ENCODE measurements around the gene STAC2.

STAC2 gene

DNA sequence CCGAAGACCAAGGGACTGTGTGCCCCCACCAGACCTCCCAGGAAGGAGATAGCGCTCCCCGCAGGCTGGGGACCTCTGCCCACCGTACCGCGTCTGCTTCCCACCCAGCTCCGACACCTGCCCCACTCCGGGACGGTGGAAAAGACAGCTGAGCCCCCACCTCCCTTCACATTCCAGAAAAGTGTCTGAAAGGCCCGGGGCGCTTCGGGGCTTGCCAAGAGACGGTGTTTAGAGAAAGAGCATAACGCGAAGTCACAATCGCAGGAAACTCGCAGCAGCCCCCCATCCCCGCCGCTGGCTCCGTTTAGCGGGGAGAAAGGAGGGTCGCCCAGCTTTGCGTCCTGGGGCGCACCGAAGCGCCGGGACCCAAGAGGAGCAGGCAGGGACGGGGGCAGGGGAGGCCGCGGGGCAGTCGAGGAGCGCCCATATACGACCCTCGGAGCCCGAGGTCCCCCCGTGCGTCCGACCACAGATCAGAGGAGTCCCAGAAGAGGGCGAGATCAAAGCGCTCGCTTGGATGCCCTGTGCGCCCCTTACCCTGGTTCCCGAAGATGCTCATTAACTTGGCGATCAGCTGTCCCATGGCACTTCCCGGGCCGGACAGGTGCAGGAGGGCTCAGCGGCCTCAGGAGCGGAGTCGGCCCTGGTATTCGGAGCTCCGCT, 60.4 kb downstream of the STAC2 start:
- no peak for TF ChIP-seq POLR2A (IDR thresholded peaks at IDR 0.05; ENCODE audit: low read depth, low read length)
- FAIRE-seq, result no peak

DNA sequence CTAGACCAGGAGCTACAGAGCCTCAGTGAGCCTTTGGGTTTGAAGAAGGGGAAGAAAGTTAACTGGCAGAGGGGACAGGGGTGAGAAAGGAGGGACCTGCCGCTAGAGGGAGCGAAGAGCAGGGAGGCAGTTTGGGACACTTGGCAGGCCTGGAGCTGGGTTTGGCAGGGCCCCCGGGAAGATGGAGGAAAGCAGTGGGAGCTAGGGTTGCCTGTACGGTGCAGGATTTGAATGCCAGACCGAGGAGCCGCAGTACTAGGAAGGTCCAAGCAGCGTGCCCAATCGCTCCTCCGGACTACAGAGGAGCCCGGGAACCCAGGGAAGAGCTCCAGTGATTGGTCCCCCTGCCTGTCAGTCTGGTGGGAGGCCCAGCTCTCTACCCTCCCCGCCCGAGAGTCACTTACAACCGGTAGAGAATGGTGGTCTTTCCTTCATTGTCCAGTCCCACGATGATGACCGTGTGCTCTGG, 61.0 kb downstream of the STAC2 start:
- DNase-seq (ENCODE audit: insufficient read length, low spot score) (peak; percentile 86), FAIRE-seq (no peak)
- no peak for TF ChIP-seq POLR2A (IDR thresholded peaks at IDR 0.05; ENCODE audit: low read depth, low read length)

More for the DNA sequence above, 60.4 kb downstream of the STAC2 start:
- no peak for DNase-seq (ENCODE audit: insufficient read length, low spot score)

DNA sequence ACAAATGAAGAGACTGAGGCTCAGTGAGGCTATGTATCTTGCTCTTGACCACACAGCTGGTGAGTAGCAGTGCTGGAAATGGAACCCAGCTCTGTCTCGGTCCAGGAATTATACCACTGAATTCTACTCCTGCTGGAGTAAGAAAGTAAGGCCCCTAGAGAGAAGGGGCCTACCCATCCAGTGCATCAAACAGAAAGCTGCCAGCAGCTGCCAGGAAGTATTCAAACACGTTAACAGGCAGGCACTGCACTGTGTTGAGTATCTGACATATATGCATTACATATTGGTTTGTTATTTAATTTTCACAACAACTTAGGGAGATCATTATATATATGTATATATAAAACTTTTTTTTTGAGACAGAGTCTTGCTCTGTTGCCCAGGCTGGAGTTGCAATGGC, 63.8 kb downstream of the STAC2 start:
- DNase-seq (ENCODE audit: insufficient read length, low spot score) (no peak), FAIRE-seq (no peak)
- TF ChIP-seq POLR2A (IDR thresholded peaks at IDR 0.05; ENCODE audit: low read depth, low read length), result no peak
